Testis (tissue), 2 donors: ENCODE measurements around the gene CLEC6A.
"Not testable (repeated sequence)": the region's sequence is repeated elsewhere in the genome, so short reads cannot be mapped to it uniquely, and the experiment has no call there.

Source experiments
- CTCF ChIP-seq, 3 experiments: fragments of 450-650 bp in 2 of 3; fragments of 200-600 bp in 1 of 3; sonication (generic) in 1 of 3; IDR thresholded peaks; one replicate each; pipeline ENCODE4 v1.5.1; 2016 to 2019; ENCODE audit warnings: antibody characterized with exemption in 3 of 3, mild to moderate bottlenecking in 2 of 3, moderate library complexity in 1 of 3
- POLR2A ChIP-seq: fragments of 450-650 bp; IDR thresholded peaks from one replicate; pipeline ENCODE4 v1.6.1; 2017; ENCODE audit warnings: antibody characterized with exemption, mild to moderate bottlenecking, moderate library complexity

- not testable (repeated sequence) for TF ChIP-seq CTCF (IDR thresholded peaks at IDR 0.05); POLR2A
These were observed 40.3 kb downstream of the CLEC6A start for GRCh38 chr12:8496074-8496473.
